ENCODE data around the gene AQP2.

AQP2 gene

DNA sequence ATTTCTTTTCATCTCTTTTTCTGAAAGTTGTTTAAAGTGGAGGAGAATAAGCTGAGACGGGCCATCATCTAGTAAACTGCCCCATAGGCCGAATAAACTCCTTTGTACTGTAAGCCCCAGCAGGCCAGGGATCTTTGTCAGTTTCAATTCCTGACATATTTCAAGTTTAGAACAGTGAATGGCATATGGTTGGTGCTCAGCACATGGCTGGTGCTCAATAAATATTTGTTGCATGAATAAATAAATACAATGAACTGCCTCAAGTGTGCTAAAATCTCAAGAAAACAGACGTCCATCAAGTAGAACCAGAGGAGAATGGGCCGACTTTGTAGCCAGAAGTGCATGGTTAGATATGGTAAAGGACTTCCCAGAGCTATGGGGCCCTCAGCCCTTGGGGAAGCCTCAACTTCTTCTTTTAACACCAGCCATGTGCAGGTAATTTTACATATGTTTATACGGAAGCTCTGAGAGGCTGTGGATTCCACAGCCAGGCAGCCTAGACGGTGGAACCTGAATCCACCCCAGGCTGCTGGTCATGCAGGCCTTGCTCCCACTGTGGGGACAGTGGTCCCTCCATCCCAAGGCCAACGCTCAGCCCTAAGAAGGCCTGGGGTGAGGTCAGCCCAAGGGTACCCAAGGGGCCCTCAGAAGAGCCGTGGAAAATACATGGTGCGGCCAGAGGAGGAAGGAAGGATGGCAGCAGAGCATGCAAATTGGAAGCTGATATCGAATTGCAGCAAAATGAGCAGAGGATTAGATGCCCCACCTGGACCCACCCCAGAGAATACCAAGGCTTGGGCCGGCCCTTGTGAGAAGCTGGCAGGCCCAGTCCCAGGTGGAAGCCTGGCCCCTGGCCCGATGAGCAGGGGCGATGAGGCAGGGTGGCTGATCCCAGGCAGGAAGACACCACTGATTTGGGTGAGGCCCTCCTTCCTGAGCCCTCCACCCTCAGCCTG is 8.7 kb upstream of the AQP2 start:
- Histone ChIP-seq H3K27me3 (replicated peaks in 2 of 5; ENCODE audit: control insufficient read depth in 4 of 5, insufficient read depth in 5 of 5, low read length in 4 of 5) (peaks cover 0 to 33% (median 12%) of the 10 kb centered on the region in 5 experiments), H3K9me3 (ENCODE audit: control extremely low read depth in 1 of 5, control insufficient read depth in 4 of 5, insufficient read depth in 2 of 5, low read depth in 1 of 5, low read length in 4 of 5) (no peaks in the 10 kb centered on the region), H3K4me1 (ENCODE audit: control extremely low read depth in 1 of 4, control insufficient read depth in 4 of 4, insufficient read depth in 4 of 4, low read length in 3 of 4) (peaks cover 2 to 6% (median 3%) of the 10 kb centered on the region in 4 experiments), H3K27ac (ENCODE audit: insufficient read depth in 1 of 2, low read depth in 1 of 2, low read length in 2 of 2, poor library complexity in 1 of 2, severe bottlenecking in 2 of 2) (no peak overlapping the region), H3K4me3 (ENCODE audit: control insufficient read depth in 1 of 7, extremely low read depth in 1 of 7, insufficient read depth in 4 of 7, low read depth in 2 of 7, low read length in 6 of 7) (no peak overlapping the region), H3K36me3 (ENCODE audit: control insufficient read depth in 4 of 4, insufficient read depth in 4 of 4, low read length in 3 of 4) (no peaks in the 10 kb centered on the region)
- WGBS (ENCODE audit: insufficient coverage): 94% methylated on average over 11 of the region's 13 CpGs
- ChIA-PET CTCF (interaction anchor here (0.8 to 2.5 kb wide), 6 partner anchors 9 to 75 kb away, joined by 3 to 9 read pairs (median 4); partner anchors contain the start of gene AQP5), POLR2A (no interaction called here)
- DNase-seq: no peak

DNA sequence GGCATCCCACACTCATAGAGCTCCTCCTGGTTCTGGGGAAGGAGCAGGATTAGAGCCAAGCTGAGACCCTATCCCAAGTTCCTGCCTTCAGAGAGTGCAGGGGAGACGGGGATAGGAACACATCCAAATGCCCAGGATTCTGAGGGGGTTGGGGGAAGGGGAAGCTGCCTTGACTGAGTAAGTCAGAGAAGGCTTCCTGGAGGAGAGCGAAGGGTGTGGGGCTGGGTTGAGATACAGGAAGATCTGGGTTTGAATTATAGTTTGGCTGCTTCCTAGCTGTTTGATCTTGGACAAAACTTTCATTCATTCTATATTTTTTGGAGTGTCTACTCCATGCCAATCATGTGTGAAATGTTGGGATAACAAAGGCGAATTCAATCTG is 8.0 kb upstream of the AQP2 start:
- 100% methylated on average over 3 of the region's 3 CpGs for WGBS (ENCODE audit: insufficient coverage)
- H3K27ac ChIP-seq (ENCODE audit: insufficient read depth in 1 of 2, low read depth in 1 of 2, low read length in 2 of 2, poor library complexity in 1 of 2, severe bottlenecking in 2 of 2): no peak overlapping the region
- H3K9me3 ChIP-seq (ENCODE audit: control extremely low read depth in 1 of 5, control insufficient read depth in 4 of 5, insufficient read depth in 2 of 5, low read depth in 1 of 5, low read length in 4 of 5): no peaks in the 10 kb centered on the region
- no peak for DNase-seq
- no peaks in the 10 kb centered on the region for H3K36me3 ChIP-seq (ENCODE audit: control insufficient read depth in 4 of 4, insufficient read depth in 4 of 4, low read length in 3 of 4)
- CTCF ChIA-PET: interaction anchor here (0.8 to 2.5 kb wide), 7 partner anchors 10 to 76 kb away, joined by 3 to 9 read pairs (median 4); partner anchors contain the start of gene AQP5
- POLR2A ChIA-PET: no interaction called here
- H3K4me1 ChIP-seq (ENCODE audit: control extremely low read depth in 1 of 4, control insufficient read depth in 4 of 4, insufficient read depth in 4 of 4, low read length in 3 of 4): peaks cover 2 to 6% (median 3%) of the 10 kb centered on the region in 4 experiments
- no peak overlapping the region for H3K4me3 ChIP-seq (ENCODE audit: control insufficient read depth in 1 of 7, extremely low read depth in 1 of 7, insufficient read depth in 4 of 7, low read depth in 2 of 7, low read length in 6 of 7)
- H3K27me3 ChIP-seq (replicated peaks in 2 of 5; ENCODE audit: control insufficient read depth in 4 of 5, insufficient read depth in 5 of 5, low read length in 4 of 5): peaks cover 0 to 34% (median 13%) of the 10 kb centered on the region in 5 experiments

DNA sequence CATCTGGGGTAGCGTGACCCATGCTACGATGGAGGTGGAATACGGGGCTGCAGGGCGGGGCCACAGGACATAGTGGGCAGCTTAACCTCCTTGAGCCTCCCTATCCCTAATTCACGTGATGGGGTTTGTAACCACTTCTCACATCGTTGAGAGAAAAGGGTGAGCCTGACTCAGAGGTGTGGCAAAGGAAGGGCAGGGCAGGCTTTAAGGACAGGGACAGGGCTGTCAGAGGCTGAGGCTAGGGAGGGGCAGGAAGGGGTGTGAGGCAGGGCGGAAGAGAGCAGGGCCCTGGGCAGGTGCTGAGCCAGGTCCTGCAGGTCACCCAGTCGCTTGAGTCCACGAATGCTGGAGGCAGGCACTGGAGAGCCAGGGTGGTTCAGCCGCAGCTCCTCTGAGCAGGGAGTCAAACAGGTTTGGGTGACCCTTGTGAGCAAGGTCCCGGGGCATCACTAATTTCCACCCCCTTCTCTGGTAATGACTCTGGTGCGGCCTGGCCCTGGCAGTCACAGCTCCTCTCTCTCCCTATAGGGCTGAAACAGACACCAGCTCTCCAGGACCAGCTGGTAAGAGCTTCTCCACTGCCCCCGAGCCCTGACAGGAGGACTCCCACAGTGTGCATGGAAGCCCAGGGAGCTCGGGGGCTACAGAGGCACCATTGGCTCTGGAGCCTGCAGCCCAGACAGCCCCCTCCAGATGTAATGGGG is 7.5 kb upstream of the AQP2 start:
- H3K36me3 ChIP-seq (ENCODE audit: control insufficient read depth in 4 of 4, insufficient read depth in 4 of 4, low read length in 3 of 4): no peaks in the 10 kb centered on the region
- ChIA-PET CTCF (interaction anchor here (0.7 to 2.5 kb wide), 10 partner anchors 11 to 76 kb away, joined by 3 to 9 read pairs (median 4); partner anchors contain the start of gene AQP5), POLR2A (no interaction called here)

DNA sequence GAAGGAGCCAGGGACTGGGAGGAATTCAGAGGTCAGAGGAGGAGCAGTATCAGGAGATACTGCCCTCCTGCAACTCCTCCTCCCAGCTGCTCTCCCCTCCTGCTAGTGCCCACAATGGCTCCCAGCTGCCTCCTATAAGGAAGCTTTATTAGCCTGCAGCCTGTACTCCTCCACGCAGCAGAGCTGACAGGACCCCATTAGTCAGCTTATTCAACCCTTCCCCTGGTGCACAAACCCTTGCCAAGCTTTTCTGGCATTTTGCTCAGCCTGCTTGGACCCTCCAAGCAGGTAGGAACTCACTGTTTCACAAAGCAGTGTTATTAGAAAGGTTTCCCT is 6.9 kb upstream of the AQP2 start:
- Histone ChIP-seq H3K9me3 (ENCODE audit: control extremely low read depth in 1 of 5, control insufficient read depth in 4 of 5, insufficient read depth in 2 of 5, low read depth in 1 of 5, low read length in 4 of 5) (no peaks in the 10 kb centered on the region), H3K4me3 (ENCODE audit: control insufficient read depth in 1 of 7, extremely low read depth in 1 of 7, insufficient read depth in 4 of 7, low read depth in 2 of 7, low read length in 6 of 7) (no peak overlapping the region), H3K36me3 (ENCODE audit: control insufficient read depth in 4 of 4, insufficient read depth in 4 of 4, low read length in 3 of 4) (no peaks in the 10 kb centered on the region), H3K27ac (ENCODE audit: insufficient read depth in 1 of 2, low read depth in 1 of 2, low read length in 2 of 2, poor library complexity in 1 of 2, severe bottlenecking in 2 of 2) (no peak overlapping the region), H3K4me1 (ENCODE audit: control extremely low read depth in 1 of 4, control insufficient read depth in 4 of 4, insufficient read depth in 4 of 4, low read length in 3 of 4) (peaks cover 2 to 6% (median 3%) of the 10 kb centered on the region in 4 experiments), H3K27me3 (replicated peaks in 2 of 5; ENCODE audit: control insufficient read depth in 4 of 5, insufficient read depth in 5 of 5, low read length in 4 of 5) (peaks cover 0 to 45% (median 17%) of the 10 kb centered on the region in 5 experiments)
- POLR2A ChIA-PET: no interaction called here
- DNase-seq: no peak
- CTCF ChIA-PET: interaction anchor here (0.7 to 2.5 kb wide), 7 partner anchors 12 to 77 kb away, joined by 3 to 9 read pairs (median 4); no protein-coding TSS in a partner anchor
- 100% methylated on average over 1 of the region's 1 CpG for WGBS (ENCODE audit: insufficient coverage)

More for the DNA sequence above, 7.5 kb upstream of the AQP2 start:
- DNase-seq: no peak
- Histone ChIP-seq H3K4me3 (ENCODE audit: control insufficient read depth in 1 of 7, extremely low read depth in 1 of 7, insufficient read depth in 4 of 7, low read depth in 2 of 7, low read length in 6 of 7) (no peak overlapping the region), H3K27me3 (replicated peaks in 2 of 5; ENCODE audit: control insufficient read depth in 4 of 5, insufficient read depth in 5 of 5, low read length in 4 of 5) (peaks cover 0 to 40% (median 16%) of the 10 kb centered on the region in 5 experiments), H3K9me3 (ENCODE audit: control extremely low read depth in 1 of 5, control insufficient read depth in 4 of 5, insufficient read depth in 2 of 5, low read depth in 1 of 5, low read length in 4 of 5) (no peaks in the 10 kb centered on the region), H3K27ac (ENCODE audit: insufficient read depth in 1 of 2, low read depth in 1 of 2, low read length in 2 of 2, poor library complexity in 1 of 2, severe bottlenecking in 2 of 2) (no peak overlapping the region), H3K4me1 (ENCODE audit: control extremely low read depth in 1 of 4, control insufficient read depth in 4 of 4, insufficient read depth in 4 of 4, low read length in 3 of 4) (peaks cover 2 to 6% (median 3%) of the 10 kb centered on the region in 4 experiments)
- WGBS (ENCODE audit: insufficient coverage): 91% methylated on average over 14 of the region's 14 CpGs

DNA sequence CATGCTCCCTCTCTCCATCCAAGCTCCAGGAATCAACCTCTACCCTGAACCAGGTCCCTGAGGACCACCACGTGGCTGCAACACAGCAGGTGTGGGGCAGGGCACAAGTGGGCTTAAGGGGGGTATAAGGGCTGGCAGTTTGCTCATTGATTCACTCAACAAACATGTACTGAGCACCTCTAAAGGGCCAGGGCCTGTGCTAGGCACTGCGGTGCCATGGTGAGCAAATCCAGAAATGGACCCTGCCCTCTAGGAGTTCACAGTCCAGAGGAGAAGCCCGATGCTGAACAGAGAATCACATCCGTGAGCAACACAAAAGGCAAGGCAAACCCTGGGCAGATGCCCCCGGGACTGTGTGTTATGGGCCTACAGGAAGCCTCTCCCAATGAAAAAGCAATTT is 6.5 kb upstream of the AQP2 start:
- Histone ChIP-seq H3K27ac (ENCODE audit: insufficient read depth in 1 of 2, low read depth in 1 of 2, low read length in 2 of 2, poor library complexity in 1 of 2, severe bottlenecking in 2 of 2) (no peak overlapping the region), H3K27me3 (replicated peaks in 2 of 5; ENCODE audit: control insufficient read depth in 4 of 5, insufficient read depth in 5 of 5, low read length in 4 of 5) (peaks cover 0 to 49% (median 20%) of the 10 kb centered on the region in 5 experiments), H3K4me3 (ENCODE audit: control insufficient read depth in 1 of 7, extremely low read depth in 1 of 7, insufficient read depth in 4 of 7, low read depth in 2 of 7, low read length in 6 of 7) (no peak overlapping the region), H3K36me3 (ENCODE audit: control insufficient read depth in 4 of 4, insufficient read depth in 4 of 4, low read length in 3 of 4) (no peaks in the 10 kb centered on the region), H3K9me3 (ENCODE audit: control extremely low read depth in 1 of 5, control insufficient read depth in 4 of 5, insufficient read depth in 2 of 5, low read depth in 1 of 5, low read length in 4 of 5) (no peaks in the 10 kb centered on the region), H3K4me1 (ENCODE audit: control extremely low read depth in 1 of 4, control insufficient read depth in 4 of 4, insufficient read depth in 4 of 4, low read length in 3 of 4) (peaks cover 2 to 6% (median 3%) of the 10 kb centered on the region in 4 experiments)
- POLR2A ChIA-PET: no interaction called here
- DNase-seq: no peak
- CTCF ChIA-PET: interaction anchor here (0.7 to 2.5 kb wide), 5 partner anchors 15 to 77 kb away, joined by 3 to 9 read pairs (median 4); no protein-coding TSS in a partner anchor
- 87% methylated on average over 4 of the region's 5 CpGs for WGBS (ENCODE audit: insufficient coverage)

DNA sequence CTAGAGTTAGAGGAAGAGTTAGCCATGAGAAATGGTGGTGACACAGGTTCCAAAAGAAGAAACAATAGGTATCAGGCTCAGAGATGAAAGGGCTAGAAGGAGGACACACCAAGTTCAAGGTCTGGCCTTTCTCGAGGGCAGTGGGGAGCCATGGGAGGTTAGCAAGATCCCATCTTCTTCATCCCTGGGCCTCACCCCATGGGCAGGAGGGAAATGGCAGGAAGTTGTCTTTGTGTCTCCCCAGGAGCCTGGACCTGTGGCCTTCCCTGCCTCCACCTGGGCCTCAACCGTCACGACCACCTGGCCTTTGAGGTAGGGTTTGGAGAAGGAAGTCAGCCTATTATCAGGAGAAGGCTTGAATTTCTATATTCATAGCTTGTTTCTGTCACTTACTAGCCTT is 5.8 kb upstream of the AQP2 start:
- peaks cover 2 to 6% (median 3%) of the 10 kb centered on the region in 4 experiments for H3K4me1 ChIP-seq (ENCODE audit: control extremely low read depth in 1 of 4, control insufficient read depth in 4 of 4, insufficient read depth in 4 of 4, low read length in 3 of 4)
- no peak for DNase-seq
- no peak overlapping the region for H3K4me3 ChIP-seq (ENCODE audit: control insufficient read depth in 1 of 7, extremely low read depth in 1 of 7, insufficient read depth in 4 of 7, low read depth in 2 of 7, low read length in 6 of 7)
- no peaks in the 10 kb centered on the region for H3K9me3 ChIP-seq (ENCODE audit: control extremely low read depth in 1 of 5, control insufficient read depth in 4 of 5, insufficient read depth in 2 of 5, low read depth in 1 of 5, low read length in 4 of 5)
- ChIA-PET POLR2A (no interaction called here), CTCF (interaction anchor here (0.8 to 6.4 kb wide), 12 partner anchors 8 to 126 kb away, joined by 3 to 44 read pairs (median 6); partner anchors contain the start of gene AQP5)
- peaks cover 0 to 56% (median 20%) of the 10 kb centered on the region in 5 experiments for H3K27me3 ChIP-seq (replicated peaks in 2 of 5; ENCODE audit: control insufficient read depth in 4 of 5, insufficient read depth in 5 of 5, low read length in 4 of 5)
- H3K36me3 ChIP-seq (ENCODE audit: control insufficient read depth in 4 of 4, insufficient read depth in 4 of 4, low read length in 3 of 4): no peaks in the 10 kb centered on the region
- no CpG with 5 or more reads among the region's 3 CpGs for WGBS (ENCODE audit: insufficient coverage)
- H3K27ac ChIP-seq (ENCODE audit: insufficient read depth in 1 of 2, low read depth in 1 of 2, low read length in 2 of 2, poor library complexity in 1 of 2, severe bottlenecking in 2 of 2): no peak overlapping the region
